NCI-H2107 (cell line): ENCODE results near the gene CEACAM1.
"Not testable (repeated sequence)": the region's sequence is repeated elsewhere in the genome, so short reads cannot be mapped to it uniquely, and the experiment has no call there.

Source experiments
- DNase-seq: peaks from one replicate; lab custom pipeline; 2025; lab: John Stamatoyannopoulos, UW

CEACAM1 gene

DNA sequence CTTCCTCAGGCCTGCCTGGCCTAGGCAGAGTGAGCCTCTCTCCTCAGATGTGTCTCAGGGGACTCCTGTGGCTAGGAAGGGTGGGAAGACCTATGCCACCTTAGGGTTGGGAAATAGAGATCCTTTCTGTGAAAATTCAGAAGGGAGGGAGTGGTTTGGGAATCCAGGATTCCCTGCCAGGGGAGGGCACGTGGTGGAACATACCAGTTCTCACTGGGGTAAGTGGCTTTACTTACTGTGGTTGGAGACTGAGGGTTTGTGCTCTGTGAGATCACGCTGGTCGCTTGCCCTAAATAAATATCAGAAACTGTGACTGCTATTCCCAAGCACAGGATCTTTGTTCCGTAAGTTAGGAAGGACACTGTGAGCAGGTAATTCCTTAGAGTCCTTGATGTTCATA lies 16.9 kb downstream of the CEACAM1 start:
- DNase-seq, result no peak

GRCh38 chr19:42508892-42509444 lies 19.3 kb downstream of the CEACAM1 start:
- DNase-seq, result no peak

DNA sequence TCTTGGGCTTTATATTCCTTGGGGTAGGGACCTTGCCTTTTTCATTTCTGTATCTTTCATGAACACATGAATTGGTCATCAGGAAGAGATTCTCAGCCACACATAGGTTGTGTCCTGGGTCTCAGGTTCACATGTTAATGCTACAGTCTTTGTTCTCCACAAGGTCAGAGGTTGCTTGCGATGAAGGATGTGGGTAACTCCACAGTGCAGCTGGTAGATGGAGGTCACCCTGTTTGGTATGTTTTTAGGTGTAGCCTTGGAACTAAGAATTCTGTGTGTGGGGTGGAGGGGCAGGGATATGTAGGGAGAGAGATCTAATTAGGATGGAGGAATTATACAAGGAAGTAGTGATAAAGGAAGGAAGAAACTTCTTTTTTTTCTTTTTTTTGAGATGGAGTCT lies 23.2 kb downstream of the CEACAM1 start:
- DNase-seq, result no peak

GRCh38 chr19:42501733-42502132 lies 26.5 kb downstream of the CEACAM1 start:
- no peak for DNase-seq

DNA sequence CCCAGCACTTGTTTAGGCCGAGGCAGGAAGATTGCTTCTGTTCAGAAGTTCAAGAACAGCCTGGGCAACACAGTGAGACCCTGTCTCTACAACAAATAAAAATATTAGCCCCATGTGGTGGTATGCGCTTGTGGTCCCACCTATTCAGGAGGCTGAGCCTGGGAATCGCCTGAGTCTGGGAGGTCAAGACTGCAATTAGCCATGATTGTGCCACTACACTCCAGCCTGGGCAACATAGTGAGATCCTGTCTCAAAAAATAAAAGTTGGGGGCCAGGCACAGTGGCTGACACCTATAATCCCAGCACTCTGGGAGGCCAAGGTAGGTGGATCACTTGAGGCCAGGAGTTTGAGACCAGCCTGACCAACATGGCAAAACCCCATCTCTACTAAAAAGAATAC lies 27.0 kb downstream of the CEACAM1 start:
- not testable (repeated sequence) for DNase-seq

GRCh38 chr19:42498169-42498757 lies 30.0 kb downstream of the CEACAM1 start:
- DNase-seq, result no peak

GRCh38 chr19:42497492-42498168 lies 30.7 kb downstream of the CEACAM1 start:
- DNase-seq, result no peak

DNA sequence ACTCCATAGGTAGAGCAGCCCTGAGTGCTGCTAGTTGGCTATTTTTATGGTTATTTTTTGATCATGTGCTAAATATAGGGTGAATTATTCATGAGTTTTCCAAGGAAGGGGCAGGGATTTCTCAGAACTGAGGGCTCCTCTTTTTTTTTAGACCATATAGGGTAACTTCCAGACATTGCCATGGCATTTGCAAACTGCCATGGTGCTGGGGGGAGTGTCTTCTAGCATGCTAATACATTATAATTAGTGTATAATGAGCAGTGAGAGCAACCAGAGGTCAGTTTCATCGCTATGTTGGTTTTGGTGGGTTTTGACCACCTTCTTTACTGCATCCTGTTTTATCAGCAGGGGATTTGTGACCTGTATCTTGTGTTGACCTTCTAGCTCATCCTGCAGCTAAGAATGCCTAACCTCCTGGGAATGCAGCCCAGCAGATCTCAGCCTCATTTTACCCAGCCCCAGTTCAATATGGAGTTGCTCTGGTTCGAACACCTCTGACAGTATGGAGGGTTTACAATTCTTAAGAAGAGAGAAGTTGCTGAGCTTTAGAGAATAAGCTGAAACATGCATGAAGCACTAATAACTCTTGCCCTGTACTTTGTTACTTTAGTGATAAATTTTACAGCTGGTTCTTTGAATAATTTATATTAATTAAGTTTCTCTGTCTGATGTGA lies 31.7 kb downstream of the CEACAM1 start:
- DNase-seq, result no peak

- DNase-seq, result no peak
Measured at GRCh38 chr19:42495663-42496062, 32.6 kb downstream of the CEACAM1 start.

GRCh38 chr19:42494321-42494720 lies 34.0 kb downstream of the CEACAM1 start:
- DNase-seq, result no peak

DNA sequence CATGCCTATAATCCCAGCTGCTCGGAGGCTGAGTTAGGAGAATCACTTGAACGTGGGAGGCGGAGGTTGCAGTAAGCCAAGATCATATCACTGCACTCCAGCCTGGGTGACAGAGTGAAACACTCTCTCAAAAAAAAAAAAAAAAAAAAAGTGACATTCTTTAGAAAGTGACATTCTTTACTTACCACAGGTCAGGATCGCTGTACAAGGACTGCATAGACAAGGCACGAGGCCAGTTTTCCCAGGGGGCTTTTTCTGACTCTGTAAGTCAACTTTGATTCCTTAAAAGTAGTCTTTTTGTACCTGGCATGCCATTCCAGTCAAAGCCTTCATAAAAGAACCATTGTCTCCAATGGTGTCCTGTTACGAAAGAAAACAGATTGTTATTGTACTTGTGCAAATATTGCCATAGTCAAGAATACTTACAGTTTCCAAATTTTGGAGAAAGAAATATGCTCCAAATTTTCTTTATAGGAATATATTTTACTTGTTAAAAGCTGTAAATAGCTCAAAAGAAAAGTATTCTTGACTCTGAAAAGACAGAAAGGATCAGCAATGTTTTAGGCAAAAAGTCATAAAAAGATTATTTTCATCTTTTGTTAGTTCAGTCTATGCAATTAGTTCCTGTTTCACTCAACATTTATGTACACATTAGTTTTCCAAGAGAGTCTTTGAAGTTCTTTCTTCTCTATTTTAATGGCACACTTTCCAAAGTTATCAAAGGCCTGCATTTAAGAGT lies 39.3 kb downstream of the CEACAM1 start:
- DNase-seq, result no peak

DNA sequence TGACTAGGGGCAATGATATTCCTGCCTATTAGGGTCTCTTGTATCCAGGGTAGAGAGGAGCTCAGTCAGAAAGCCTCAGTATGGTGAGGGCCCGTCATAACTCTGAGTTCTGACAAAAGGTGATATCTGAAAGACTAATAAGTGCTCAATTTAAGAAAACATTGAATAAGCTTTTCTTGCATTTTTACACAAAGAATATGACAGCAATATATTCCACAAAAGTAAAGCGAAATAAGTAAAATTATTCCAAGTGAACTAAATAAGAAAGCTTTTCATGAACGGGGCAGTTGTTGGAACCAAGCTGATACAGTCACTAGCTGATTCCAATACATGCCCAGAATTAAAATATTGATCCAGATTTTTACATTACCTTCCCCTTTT lies 40.5 kb downstream of the CEACAM1 start:
- DNase-seq, result no peak

DNA sequence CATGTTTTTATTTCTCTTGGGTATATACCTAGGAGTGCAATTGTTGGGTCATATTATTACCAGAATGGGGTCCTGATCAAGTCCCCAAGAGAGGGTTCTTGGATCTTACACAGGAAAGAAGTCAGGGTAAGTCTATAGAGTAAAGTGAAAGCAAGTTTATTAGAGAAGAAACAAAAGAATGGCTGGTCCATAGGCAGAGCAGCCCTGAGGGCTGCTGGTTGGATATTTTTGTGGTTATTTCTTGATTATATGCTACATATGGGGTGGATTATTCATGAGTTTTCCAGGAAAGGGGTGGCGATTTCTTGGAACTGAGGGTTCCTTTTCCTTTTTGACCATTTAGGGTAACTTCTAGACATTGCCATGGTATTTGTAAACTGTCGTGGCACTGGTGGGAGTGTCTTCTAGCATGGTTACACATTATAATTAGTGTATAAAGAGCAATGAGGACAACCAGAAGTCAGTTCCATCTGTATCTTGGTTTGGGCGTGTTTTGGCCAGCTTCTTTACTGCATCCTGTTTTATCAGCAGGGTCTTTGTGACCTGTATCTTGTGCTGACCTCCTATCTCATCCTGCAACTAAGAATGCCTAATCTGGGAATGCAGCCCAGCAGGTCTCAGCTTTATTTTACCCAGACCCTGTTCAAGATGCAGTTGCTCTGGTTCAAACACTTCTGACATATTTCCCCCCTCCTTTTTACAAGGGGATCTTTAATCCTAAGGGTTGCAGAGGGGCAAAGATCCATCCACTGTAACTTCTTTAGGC lies 41.1 kb downstream of the CEACAM1 start:
- DNase-seq, result no peak

DNA sequence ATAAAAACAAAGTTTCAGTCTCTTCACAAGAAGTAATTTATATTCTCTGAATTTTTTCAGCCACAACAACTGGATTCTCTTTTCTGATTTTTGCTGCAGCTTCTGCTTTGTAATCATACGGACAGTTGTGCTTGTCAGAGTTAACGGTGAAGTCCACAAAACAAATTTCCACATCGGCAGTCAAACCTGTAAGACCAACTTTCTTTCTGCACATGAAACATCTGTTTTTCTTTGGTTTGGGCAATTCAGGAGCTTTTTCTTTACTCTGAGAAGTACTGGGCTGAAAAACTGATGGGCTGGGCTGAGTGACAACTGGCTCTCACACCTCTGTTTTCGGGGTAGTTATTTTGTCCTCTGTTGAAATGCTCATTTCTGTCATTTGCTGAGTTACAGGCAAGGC lies 43.2 kb downstream of the CEACAM1 start:
- not testable (repeated sequence) for DNase-seq

GRCh38 chr19:42480335-42481095 lies 47.8 kb downstream of the CEACAM1 start:
- DNase-seq, result no peak

DNA sequence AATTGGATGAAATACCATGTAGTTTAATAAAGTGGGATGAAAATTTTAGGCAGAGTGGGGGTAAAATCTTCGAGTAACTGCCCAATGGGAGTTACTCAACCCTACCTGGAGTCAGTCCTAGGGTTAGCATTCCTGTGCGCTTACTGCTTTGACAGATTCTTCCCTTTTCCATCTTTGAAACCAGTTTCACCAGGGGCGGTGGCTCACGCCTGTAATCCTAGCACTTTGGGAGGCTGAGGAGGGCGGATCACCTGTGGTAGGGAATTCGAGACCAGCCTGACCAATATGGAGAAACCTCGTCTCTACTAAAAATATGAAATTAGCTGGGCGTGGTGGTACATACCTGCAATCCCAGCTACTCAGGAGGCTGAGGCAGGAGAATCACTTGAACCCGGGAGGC lies 48.5 kb downstream of the CEACAM1 start:
- no peak for DNase-seq

DNA sequence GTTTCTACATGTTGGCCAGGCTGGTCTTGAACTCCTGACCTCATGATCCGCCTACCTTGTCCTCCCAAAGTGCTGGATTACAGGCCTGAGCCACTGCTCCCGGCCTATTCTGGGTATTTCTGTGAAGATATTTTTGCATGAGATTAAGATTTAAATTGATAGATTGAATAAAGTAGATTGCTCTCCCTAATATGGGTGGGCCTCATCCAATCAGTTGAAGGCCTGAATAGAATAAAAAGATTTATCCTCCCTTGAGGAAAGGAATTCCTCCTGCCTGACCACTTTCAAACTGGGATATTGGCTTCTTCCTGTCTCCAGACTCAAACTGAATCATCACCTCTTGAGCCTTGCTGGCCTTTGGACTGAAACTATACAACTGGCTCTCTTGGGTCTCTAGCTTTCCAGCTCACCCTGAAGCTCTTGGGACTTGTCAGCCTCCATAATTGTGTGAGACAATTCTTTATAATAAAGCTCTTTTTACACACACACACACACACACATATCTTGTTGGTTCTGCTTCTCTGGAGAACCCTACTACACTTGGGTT lies 49.4 kb downstream of the CEACAM1 start:
- no peak for DNase-seq

DNA sequence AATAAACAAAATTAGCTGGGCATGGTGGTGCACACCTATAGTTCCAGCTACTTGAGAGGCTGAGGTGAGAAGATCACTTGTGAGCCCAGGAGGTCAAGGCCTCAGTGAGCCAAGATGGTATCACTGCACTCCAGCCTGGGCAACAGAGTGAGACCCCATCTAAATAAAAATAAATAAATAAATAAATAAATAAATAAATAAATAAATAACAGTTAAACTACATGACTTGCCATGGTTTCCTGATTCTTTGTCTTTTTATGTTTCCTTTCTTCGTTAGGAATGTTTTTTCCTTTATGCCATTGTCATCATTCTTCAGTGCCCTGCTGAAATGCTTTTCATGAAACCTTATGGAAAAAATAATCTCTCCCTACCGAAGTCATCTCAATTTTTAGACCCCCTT lies 50.3 kb downstream of the CEACAM1 start:
- no peak for DNase-seq

DNA sequence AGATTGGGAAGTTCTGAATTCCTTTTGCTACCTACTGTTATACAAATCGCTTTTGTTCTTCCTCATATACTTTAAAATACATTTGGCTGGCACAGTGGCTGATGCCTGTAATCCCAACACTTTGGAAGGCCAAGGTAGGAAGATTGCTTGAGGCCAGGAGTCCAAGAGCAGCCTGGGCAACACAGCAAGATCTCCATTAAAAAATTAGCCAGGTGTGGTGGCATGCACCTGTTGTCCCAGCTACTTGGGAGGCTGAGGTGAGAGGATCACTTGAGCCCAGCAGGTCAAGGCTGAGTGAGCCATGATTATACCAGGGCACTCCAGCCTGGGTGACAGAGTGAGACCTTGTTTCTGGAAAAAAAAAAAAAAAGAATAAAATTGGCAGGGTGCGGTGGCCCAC lies 51.2 kb downstream of the CEACAM1 start:
- DNase-seq, result no peak

DNA sequence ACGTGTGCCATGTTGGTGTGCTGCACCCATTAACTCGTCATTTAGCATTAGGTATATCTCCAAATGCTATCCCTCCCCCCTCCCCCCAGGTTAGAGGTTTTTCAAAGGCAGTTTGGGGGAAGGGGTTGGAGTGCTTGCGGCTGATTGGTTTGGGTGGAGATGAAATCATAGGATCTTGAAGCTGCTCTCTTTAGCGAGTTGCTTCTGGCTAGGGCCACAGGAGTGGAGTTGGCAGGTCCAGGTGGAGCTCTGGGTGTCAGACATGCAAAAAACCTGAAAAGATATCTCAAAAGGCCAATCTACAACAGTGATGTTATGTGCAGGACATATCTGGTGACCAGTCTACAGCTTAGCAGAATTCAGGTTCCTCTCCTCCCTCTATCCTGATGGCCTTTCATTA lies 52.9 kb downstream of the CEACAM1 start:
- DNase-seq, result no peak

DNA sequence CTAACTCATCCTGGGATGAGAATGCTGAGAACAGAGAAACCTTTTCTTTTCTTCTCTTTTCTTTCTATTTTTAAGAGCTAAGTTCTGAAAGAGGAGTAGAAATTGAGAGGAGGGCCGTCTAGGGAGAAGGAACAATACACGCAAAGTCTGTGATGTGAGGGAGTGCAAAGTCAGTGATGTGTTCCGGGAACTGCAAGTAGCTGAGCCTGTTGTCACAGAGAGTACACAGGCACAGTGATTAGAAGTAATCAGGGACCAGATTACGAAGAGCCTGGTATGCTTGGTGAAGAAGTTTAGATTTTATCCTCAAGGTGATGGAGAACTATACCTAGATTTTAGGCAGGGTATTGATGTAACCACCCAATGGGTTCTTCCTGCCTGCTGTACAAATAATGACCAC lies 53.5 kb downstream of the CEACAM1 start:
- DNase-seq, result no peak
